H1 (cell line): ENCODE data around the gene TLE4. TPM values are rescaled to one million over a fixed set of nuclear protein-coding genes. Genes with fewer than 3 reads are reported as not detected.

Experiments used
- CTCF ChIA-PET: fragments of 300-600 bp; sonication (Branson Sonifier 250); formaldehyde crosslinking; loops from one replicate; lab custom pipeline; 2021; ENCODE audit not compliant: partially characterized antibody; lab: Charles Lee
- POLR2A ChIA-PET: fragments of 300-600 bp; sonication (Branson Sonifier 250); formaldehyde crosslinking; loops from one replicate; lab custom pipeline; 2021; ENCODE audit warnings: inconsistent platforms; ENCODE audit not compliant: partially characterized antibody; lab: Charles Lee
- DNase-seq, 2 experiments: peaks; one replicate each; pipeline versions ENCODE4 v3.0.0 to v3.0.0-alpha.2; 2010 to 2022; ENCODE audit warnings: low spot score in 2 of 2, low read depth in 1 of 2, mixed read lengths in 1 of 2
- FAIRE-seq: peaks from 2 replicates; lab custom pipeline; 2011; peaks lifted over from hg19 to GRCh38; lab: Jason Lieb, UNC
- H2AFZ ChIP-seq: 2 replicates; pipeline ENCODE4 v1.8.1; 2012; ENCODE audit warnings: low read length, inconsistent platforms
- H2AK5ac ChIP-seq: 2 replicates; pipeline ENCODE4 v1.6.1; 2013; ENCODE audit warnings: low read depth, low read length
- H2BK120ac ChIP-seq: replicated peaks from 2 replicates; pipeline ENCODE3; 2013; ENCODE audit warnings: low read depth, low read length, inconsistent platforms
- H2BK12ac ChIP-seq: 2 replicates; pipeline ENCODE4 v1.6.1; 2013; ENCODE audit warnings: low read depth, low read length
- H2BK15ac ChIP-seq: 2 replicates; pipeline ENCODE4 v1.6.1; 2013; ENCODE audit warnings: low read length
- H2BK20ac ChIP-seq: 2 replicates; pipeline ENCODE4 v1.6.1; 2013; ENCODE audit warnings: low read length
- H2BK5ac ChIP-seq: 2 replicates; pipeline ENCODE4 v1.6.1; 2013; ENCODE audit warnings: low read depth, low read length
- H3K14ac ChIP-seq: 2 replicates; pipeline ENCODE4 v1.6.1; 2013; ENCODE audit warnings: inconsistent platforms; ENCODE audit not compliant: insufficient read length
- H3K18ac ChIP-seq: 2 replicates; pipeline ENCODE4 v1.6.1; 2013; ENCODE audit warnings: low read length; ENCODE audit errors: extremely low read depth
- H3K23ac ChIP-seq: 2 replicates; pipeline ENCODE4 v1.6.1; 2013; ENCODE audit warnings: inconsistent platforms; ENCODE audit not compliant: insufficient read length
- H3K23me2 ChIP-seq: 2 replicates; pipeline ENCODE4 v1.6.1; 2013; ENCODE audit warnings: low read depth, low read length
- H3K27ac ChIP-seq: 2 replicates; pipeline ENCODE4 v1.6.1; 2011; ENCODE audit warnings: low read depth, low read length, inconsistent platforms
- H3K27me3 ChIP-seq, 4 experiments: replicated peaks in 1 of 4; 1 replicate in 1 of 4; 2 replicates in 3 of 4; pipeline versions ENCODE4 v1.6.1 to v1.8.1; 2011 to 2013; ENCODE audit warnings: low read length in 3 of 4, mild to moderate bottlenecking in 3 of 4, inconsistent platforms in 2 of 4, mixed read lengths in 2 of 4, moderate library complexity in 1 of 4; ENCODE audit not compliant: control insufficient read depth in 3 of 4, insufficient read depth in 3 of 4; ENCODE audit errors: extremely low read depth in 1 of 4
- H3K36me3 ChIP-seq, 4 experiments: 2 replicates each; pipeline versions ENCODE4 v1.6.1 to v1.8.1; 2011 to 2013; ENCODE audit warnings: mild to moderate bottlenecking in 4 of 4, low read length in 3 of 4, moderate library complexity in 2 of 4, control low read depth in 1 of 4, inconsistent platforms in 1 of 4; ENCODE audit not compliant: insufficient read depth in 4 of 4, control insufficient read depth in 2 of 4
- H3K4ac ChIP-seq: replicated peaks from 2 replicates; pipeline ENCODE3; 2013; ENCODE audit warnings: low read length, low read depth, mixed read lengths, inconsistent platforms; ENCODE audit not compliant: insufficient read length
- H3K4me1 ChIP-seq, 4 experiments: replicated peaks in 1 of 4; 1 replicate in 1 of 4; 2 replicates in 3 of 4; pipeline versions ENCODE4 v1.6.1 to v1.8.1; 2011 to 2013; ENCODE audit warnings: low read length in 3 of 4, inconsistent platforms in 2 of 4, mixed read lengths in 1 of 4; ENCODE audit not compliant: insufficient read depth in 4 of 4, control insufficient read depth in 3 of 4
- H3K4me2 ChIP-seq, 2 experiments: 2 replicates each; pipeline versions ENCODE4 v1.6.1 to v1.8.1; 2011 to 2013; ENCODE audit warnings: low read depth in 2 of 2, low read length in 2 of 2, control low read depth in 1 of 2, inconsistent platforms in 1 of 2, mild to moderate bottlenecking in 1 of 2; ENCODE audit not compliant: insufficient read depth in 1 of 2
- H3K4me3 ChIP-seq, 4 experiments: fragments of 200-600, 300-600 bp in 1 of 4; sonication (generic), shearing (Covaris generic), sonication (Bioruptor Twin) in 1 of 4; 2 replicates each; pipeline versions ENCODE4 v1.5.1 to v1.8.1; 2011 to 2016; ENCODE audit warnings: low read length in 4 of 4, low read depth in 3 of 4, control low read depth in 2 of 4, inconsistent platforms in 2 of 4, mild to moderate bottlenecking in 2 of 4, mixed read lengths in 1 of 4, moderate library complexity in 1 of 4; ENCODE audit not compliant: insufficient read depth in 2 of 4; ENCODE audit errors: extremely low read depth in 1 of 4
- H3K56ac ChIP-seq: replicated peaks from 2 replicates; pipeline ENCODE3; 2013; ENCODE audit warnings: low read depth, mild to moderate bottlenecking, mixed read lengths, low read length, inconsistent platforms; ENCODE audit not compliant: insufficient read length
- H3K79me1 ChIP-seq: 2 replicates; pipeline ENCODE4 v1.6.1; 2013; ENCODE audit warnings: low read depth, low read length, control low read depth
- H3K79me2 ChIP-seq, 2 experiments: 2 replicates each; pipeline versions ENCODE4 v1.6.1 to v1.8.1; 2012 to 2013; ENCODE audit warnings: low read length in 2 of 2, mild to moderate bottlenecking in 2 of 2, inconsistent platforms in 1 of 2; ENCODE audit not compliant: insufficient read depth in 2 of 2, control insufficient read depth in 1 of 2
- H3K9ac ChIP-seq, 4 experiments: replicated peaks in 1 of 4; 1 replicate in 1 of 4; 2 replicates in 3 of 4; pipeline versions ENCODE4 v1.6.1 to v1.8.1; 2011 to 2013; ENCODE audit warnings: low read depth in 3 of 4, low read length in 3 of 4, control low read depth in 2 of 4, mild to moderate bottlenecking in 2 of 4, moderate library complexity in 2 of 4, inconsistent platforms in 1 of 4; ENCODE audit errors: extremely low read depth in 1 of 4
- H3K9me3 ChIP-seq, 2 experiments: 2 replicates each; pipeline versions ENCODE4 v1.6.1 to v1.8.1; 2012 to 2013; ENCODE audit warnings: mild to moderate bottlenecking in 2 of 2, moderate library complexity in 2 of 2, control low read depth in 1 of 2, inconsistent platforms in 1 of 2, low read depth in 1 of 2, low read length in 1 of 2, mixed read lengths in 1 of 2; ENCODE audit not compliant: insufficient read depth in 2 of 2
- H4K20me1 ChIP-seq, 2 experiments: replicated peaks in 1 of 2; 2 replicates each; pipeline versions ENCODE3 to v1.8.1; 2011 to 2013; ENCODE audit warnings: inconsistent platforms in 2 of 2, low read length in 2 of 2, mild to moderate bottlenecking in 1 of 2; ENCODE audit not compliant: insufficient read depth in 2 of 2, control insufficient read depth in 1 of 2
- H4K5ac ChIP-seq: 2 replicates; pipeline ENCODE4 v1.6.1; 2013; ENCODE audit warnings: low read length, low read depth, mixed read lengths, inconsistent platforms; ENCODE audit not compliant: insufficient read length
- H4K8ac ChIP-seq: 2 replicates; pipeline ENCODE4 v1.8.0; 2013; ENCODE audit warnings: mild to moderate bottlenecking, moderate library complexity, low read length, inconsistent platforms; ENCODE audit not compliant: insufficient read depth; ENCODE audit errors: extremely low read depth
- H4K91ac ChIP-seq: replicated peaks from 2 replicates; pipeline ENCODE3; 2013; ENCODE audit warnings: low read length, mixed read lengths, inconsistent platforms; ENCODE audit not compliant: insufficient read length
- EGR1 ChIP-seq: IDR thresholded peaks from 2 replicates; pipeline ENCODE4 v1.6.1; 2011; ENCODE audit warnings: low read depth, low read length, borderline replicate concordance
- KDM1A ChIP-seq: fragments of 200-600, 300-600 bp; sonication (generic); IDR thresholded peaks from 2 replicates; pipeline ENCODE4 v1.7.1; 2016; ENCODE audit warnings: mild to moderate bottlenecking, low read length, borderline replicate concordance
- KDM4A ChIP-seq: IDR thresholded peaks from one replicate; pipeline ENCODE4 v1.7.1; 2012; ENCODE audit warnings: low read depth, mild to moderate bottlenecking, moderate library complexity, low read length, inconsistent platforms; ENCODE audit not compliant: severe bottlenecking
- SIN3A ChIP-seq, 2 experiments: IDR thresholded peaks in 1 of 2; conservative IDR thresholded peaks in 1 of 2; 2 replicates each; pipeline ENCODE4 v1.6.1; 2011 to 2012; ENCODE audit warnings: low read length in 2 of 2, improper control_type of control experiment in 1 of 2, low read depth in 1 of 2, mild to moderate bottlenecking in 1 of 2
- SP1 ChIP-seq: IDR thresholded peaks from 2 replicates; pipeline ENCODE4 v1.6.1; 2011; ENCODE audit warnings: low read depth, low read length
- SP4 ChIP-seq: IDR thresholded peaks from 2 replicates; pipeline ENCODE4 v1.6.1; 2012; ENCODE audit warnings: low read length, inconsistent platforms
- WGBS, 2 experiments: shearing (Covaris generic) in 1 of 2; methylation state at CpG; one replicate each; pipeline versions ENCODE4 v1.1.6 to v1.1.7; 2013 to 2015; ENCODE audit warnings: low lambda C conversion rate in 2 of 2, mixed read lengths in 2 of 2, inconsistent platforms in 1 of 2, low coverage in 1 of 2, missing lambda C conversion rate in 1 of 2; ENCODE audit not compliant: insufficient replicate concordance in 2 of 2, insufficient coverage in 1 of 2, insufficient read length in 1 of 2; ENCODE audit errors: extremely low coverage in 1 of 2, missing lambda C conversion rate in 1 of 2; 5-methylcytosine and 5-hydroxymethylcytosine counted together
- polyA plus RNA-seq, 7 experiments: library from polyadenylated mRNA; depleted of rRNA in 3 of 7; stranded (reverse) in 5 of 7; unstranded in 2 of 7; fragments of >200 nt in 5 of 7; fragments of 200-250 nt in 2 of 7; gene quantifications; 1 replicate in 5 of 7; 2 replicates in 1 of 7; 4 replicates in 1 of 7; pipeline versions ENCODE4 v1.2.1 to v1.2.3, GENCODE V29; 2011 to 2013; ENCODE audit warnings: missing spikeins in 2 of 7, mixed read lengths in 2 of 7
- total RNA-seq: library from RNA; stranded (reverse); fragmentation: NEBNext Ultra II Directional; extraction: Animal tissue kit (Norgen Biotek cat#: 25700); gene quantifications from 2 replicates; pipeline ENCODE4 v1.2.1, GENCODE V29; 2021

Gene TLE4
- total and polyA plus RNA-seq, 2 of the 8 experiments (the other 6 are each of a cell fraction or from before 2014, with no cell fraction given): 32.4 to 36.9 TPM

DNA sequence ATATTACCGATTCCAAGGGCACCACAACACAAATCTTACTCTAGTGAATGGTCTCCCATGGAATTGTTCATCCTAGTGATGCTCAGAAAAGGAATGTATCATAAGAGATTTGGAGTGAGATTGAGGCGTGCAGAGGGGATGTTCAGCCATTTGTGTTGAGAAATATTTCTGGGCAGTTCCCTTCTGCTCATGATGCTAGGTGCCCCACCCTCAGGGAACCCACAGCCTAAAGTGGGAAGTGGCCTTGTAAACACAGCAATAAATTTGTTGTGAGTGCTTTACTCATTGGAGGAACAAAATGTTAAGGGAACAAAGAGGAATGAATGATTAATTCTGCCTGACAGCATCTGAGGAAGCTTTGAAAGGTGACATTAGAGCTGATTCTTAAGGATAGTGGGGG lies 129.9 kb downstream of the TLE4 start:
- no peaks in the 10 kb centered on the region for H4K20me1 ChIP-seq
- no peak overlapping the region for H2AFZ ChIP-seq
- H3K4ac ChIP-seq: no peak overlapping the region
- H3K27ac ChIP-seq: no peak overlapping the region
- no peak overlapping the region for H3K4me2 ChIP-seq
- H2BK12ac ChIP-seq: no peak overlapping the region
- H2BK5ac ChIP-seq: no peak overlapping the region
- ChIA-PET POLR2A (no interaction called here), CTCF (interaction anchor here (0.9 kb wide), 1 partner anchor 34 kb away, joined by 3 read pairs; no protein-coding TSS in a partner anchor)
- no peak for FAIRE-seq
- WGBS, 2 experiments: 91% methylated on average over 2 of the region's 2 CpGs; no CpG with 5 or more reads in 1 of the 2 experiments
- no peak for DNase-seq
- no peak overlapping the region for H3K14ac ChIP-seq
- H2BK15ac ChIP-seq: no peak overlapping the region
- H3K18ac ChIP-seq: no peak overlapping the region
- no peak overlapping the region for H2AK5ac ChIP-seq
- TF ChIP-seq KDM1A: no peak
- no peak for TF ChIP-seq EGR1
- TF ChIP-seq SP1: no peak
- TF ChIP-seq KDM4A: no peak
- TF ChIP-seq SP4: no peak
- TF ChIP-seq SIN3A (conservative IDR thresholded peaks at IDR 0.05 in 1 of 2, IDR thresholded peaks at IDR 0.05 in 1 of 2; ENCODE audit: low read depth in 1 of 2, low read length in 2 of 2): no peak
- TF ChIP-seq, all 59 proteins: peak for 0
- peaks cover 0 to 10% (median 6%) of the 10 kb centered on the region in 4 experiments; a peak in 4 of 7 replicates for H3K4me1 ChIP-seq
- H3K56ac ChIP-seq: no peak overlapping the region
- H2BK20ac ChIP-seq: no peak overlapping the region
- no peak overlapping the region for H4K5ac ChIP-seq
- H3K23ac ChIP-seq: no peak overlapping the region
- no peaks in the 10 kb centered on the region for H3K23me2 ChIP-seq
- no peaks in the 10 kb centered on the region for H3K27me3 ChIP-seq
- H3K36me3 ChIP-seq: peaks cover 0 to 10% (median 5%) of the 10 kb centered on the region in 4 experiments; a peak in 3 of 8 replicates
- H2BK120ac ChIP-seq: no peak overlapping the region
- no peak overlapping the region for H4K91ac ChIP-seq
- H3K9me3 ChIP-seq: no peaks in the 10 kb centered on the region
- no peak overlapping the region for H3K4me3 ChIP-seq
- H3K9ac ChIP-seq: no peak overlapping the region
- H3K79me1 ChIP-seq: peaks cover 3% of the 10 kb centered on the region; the same call in 1 of the 2 replicates
- H3K79me2 ChIP-seq: peaks cover 3 to 10% of the 10 kb centered on the region in 2 experiments; a peak in 2 of 4 replicates
- H4K8ac ChIP-seq: no peak overlapping the region
